IgD-negative memory B cell (primary cell): Measurements from ENCODE around the gene PYGL. TPM values are rescaled to one million over a fixed set of nuclear protein-coding genes. Genes with fewer than 3 reads are reported as not detected.
A peak's percentile ranks its signal among the peaks of the same experiment; 100 is the strongest.
"Not testable (repeated sequence)": the region's sequence is repeated elsewhere in the genome, so short reads cannot be mapped to it uniquely, and the experiment has no call there.

ENCODE experiments used
- H3K27ac Mint-ChIP-seq, 3 donors: one replicate each; pipeline ENCODE4 v1.8.0; 2020 to 2022; ENCODE audit warnings: mild to moderate bottlenecking in 3 of 3, mixed read lengths in 3 of 3, moderate library complexity in 1 of 3
- H3K27me3 Mint-ChIP-seq: one replicate; pipeline ENCODE4 v1.8.0; 2021; ENCODE audit warnings: mixed read lengths
- H3K36me3 Mint-ChIP-seq: one replicate; pipeline ENCODE4 v1.8.0; 2020; ENCODE audit warnings: mild to moderate bottlenecking, mixed read lengths
- H3K4me1 Mint-ChIP-seq, 3 donors: one replicate each; pipeline ENCODE4 v1.8.0; 2020 to 2022; ENCODE audit warnings: mixed read lengths in 3 of 3, mild to moderate bottlenecking in 1 of 3
- H3K4me3 Mint-ChIP-seq, 4 donors: one replicate each; pipeline ENCODE4 v1.8.0; 2020 to 2022; ENCODE audit warnings: mild to moderate bottlenecking in 4 of 4, mixed read lengths in 4 of 4, moderate library complexity in 3 of 4
- H3K9me3 Mint-ChIP-seq, 3 donors: one replicate each; pipeline ENCODE4 v1.8.0; 2020 to 2021; ENCODE audit warnings: mixed read lengths in 3 of 3, mild to moderate bottlenecking in 1 of 3
- polyA plus RNA-seq: library from polyadenylated mRNA; unstranded; fragments of 300-500 nt; fragmentation: Illumina TruSeq; gene quantifications from one replicate; pipeline ENCODE4 v1.2.3, GENCODE V29; 2021

PYGL gene
- polyA plus RNA-seq, 1 donor from 2014 or later: 0.20 TPM

- peak overlapping the region in 1 of 3 donors; percentile 74 for H3K27ac Mint-ChIP-seq
- peaks cover 1% of the 10 kb centered on the region for H3K36me3 Mint-ChIP-seq
- peaks cover 30% of the 10 kb centered on the region for H3K27me3 Mint-ChIP-seq
- H3K9me3 Mint-ChIP-seq: peaks cover 0 to 5% (median 0%) of the 10 kb centered on the region in 3 donors
- peaks cover 5 to 12% (median 9%) of the 10 kb centered on the region in 3 donors for H3K4me1 Mint-ChIP-seq
- peak overlapping the region; percentile 75 to 96 (median 84) for H3K4me3 Mint-ChIP-seq
Measured at GRCh38 chr14:50943261-50943942, 881 bp downstream of the PYGL start.

DNA sequence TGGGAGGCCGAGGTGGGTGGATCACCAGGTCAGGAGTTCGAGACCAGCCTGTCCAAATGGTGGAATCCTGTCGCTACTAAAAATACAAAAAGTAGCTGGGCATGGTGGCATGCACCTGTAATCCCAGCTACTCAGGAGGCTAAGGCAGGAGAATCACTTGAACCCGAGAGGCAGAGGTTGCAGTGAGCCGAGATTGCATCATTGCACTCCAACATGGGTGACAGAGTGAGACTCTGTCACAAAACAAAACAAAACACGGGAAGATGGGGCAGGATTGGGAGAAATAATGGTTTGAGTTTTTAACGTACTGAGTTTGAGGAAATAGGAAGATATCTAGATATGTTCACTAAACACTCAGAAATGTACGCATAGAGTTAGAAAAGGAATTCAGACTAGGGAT, 2.6 kb downstream of the PYGL start:
- H3K27me3 Mint-ChIP-seq: peaks cover 30% of the 10 kb centered on the region
- not testable (repeated sequence) for H3K36me3 Mint-ChIP-seq, H3K27ac Mint-ChIP-seq, H3K9me3 Mint-ChIP-seq
- peaks cover 5 to 14% (median 9%) of the 10 kb centered on the region in 3 donors for H3K4me1 Mint-ChIP-seq
- H3K4me3 Mint-ChIP-seq: peak overlapping the region in 1 of 4 donors; percentile 2

- H3K9me3 Mint-ChIP-seq: peaks cover 0 to 1% (median 0%) of the 10 kb centered on the region in 3 donors
- H3K36me3 Mint-ChIP-seq: peaks cover 1% of the 10 kb centered on the region
- no peak overlapping the region for H3K27ac Mint-ChIP-seq
- H3K27me3 Mint-ChIP-seq: peaks cover 30% of the 10 kb centered on the region
- H3K4me1 Mint-ChIP-seq: peaks cover 5 to 14% (median 9%) of the 10 kb centered on the region in 3 donors
- no peak overlapping the region for H3K4me3 Mint-ChIP-seq
Measured at GRCh38 chr14:50941151-50941550, 3.1 kb downstream of the PYGL start.

DNA sequence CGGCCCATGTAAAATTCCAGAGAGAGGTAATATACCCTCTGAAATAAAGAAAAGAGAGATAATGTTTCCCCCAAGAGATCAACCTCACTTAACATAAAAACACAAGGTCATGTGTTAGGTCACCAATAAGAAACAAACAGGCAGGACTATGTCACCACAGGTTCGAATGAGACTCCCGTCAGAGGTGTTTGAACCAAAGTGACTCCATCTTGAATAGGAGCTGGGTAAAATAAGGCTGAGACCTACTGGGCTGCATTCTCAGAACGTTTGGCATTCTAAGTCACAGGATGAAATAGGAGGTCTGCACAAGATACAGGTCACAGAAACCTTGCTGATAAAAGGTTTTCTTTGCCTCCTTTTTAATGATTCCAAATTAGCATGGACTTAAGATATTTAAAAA, 6.5 kb downstream of the PYGL start:
- Mint-ChIP-seq H3K36me3 (peaks cover 3% of the 10 kb centered on the region), H3K9me3 (peaks cover 0 to 1% (median 0%) of the 10 kb centered on the region in 3 donors), H3K27ac (no peak overlapping the region), H3K4me1 (peaks cover 0 to 2% (median 0%) of the 10 kb centered on the region in 3 donors), H3K4me3 (no peak overlapping the region), H3K27me3 (peaks cover 17% of the 10 kb centered on the region)

- H3K4me1 Mint-ChIP-seq: peaks cover 0 to 2% (median 0%) of the 10 kb centered on the region in 3 donors
- H3K4me3 Mint-ChIP-seq: no peak overlapping the region
- peaks cover 0 to 1% (median 0%) of the 10 kb centered on the region in 3 donors for H3K9me3 Mint-ChIP-seq
- H3K27ac Mint-ChIP-seq: no peak overlapping the region
- peaks cover 16% of the 10 kb centered on the region for H3K27me3 Mint-ChIP-seq
- H3K36me3 Mint-ChIP-seq: peaks cover 3% of the 10 kb centered on the region
Measured at GRCh38 chr14:50937325-50937724, 7.0 kb downstream of the PYGL start.

- no peak overlapping the region for H3K4me3 Mint-ChIP-seq
- H3K27me3 Mint-ChIP-seq: peaks cover 13% of the 10 kb centered on the region
- H3K9me3 Mint-ChIP-seq: peaks cover 0 to 1% (median 0%) of the 10 kb centered on the region in 3 donors
- H3K27ac Mint-ChIP-seq: no peak overlapping the region
- peaks cover 3% of the 10 kb centered on the region for H3K36me3 Mint-ChIP-seq
- peaks cover 0 to 2% (median 0%) of the 10 kb centered on the region in 3 donors for H3K4me1 Mint-ChIP-seq
Measured at GRCh38 chr14:50936882-50937281, 7.4 kb downstream of the PYGL start.

GRCh38 chr14:50936016-50936340, 8.3 kb downstream of the PYGL start:
- peaks cover 3% of the 10 kb centered on the region for H3K36me3 Mint-ChIP-seq
- no peak overlapping the region for H3K4me3 Mint-ChIP-seq
- H3K27ac Mint-ChIP-seq: no peak overlapping the region
- peaks cover 6% of the 10 kb centered on the region for H3K27me3 Mint-ChIP-seq
- H3K9me3 Mint-ChIP-seq: peaks cover 0 to 1% (median 0%) of the 10 kb centered on the region in 3 donors
- peaks cover 0 to 2% (median 0%) of the 10 kb centered on the region in 3 donors for H3K4me1 Mint-ChIP-seq

- no peak overlapping the region for H3K27ac Mint-ChIP-seq
- peaks cover 7% of the 10 kb centered on the region for H3K27me3 Mint-ChIP-seq
- H3K4me1 Mint-ChIP-seq: peaks cover 0 to 2% (median 0%) of the 10 kb centered on the region in 3 donors
- no peak overlapping the region for H3K4me3 Mint-ChIP-seq
- peaks cover 1% of the 10 kb centered on the region for H3K36me3 Mint-ChIP-seq
- no peaks in the 10 kb centered on the region for H3K9me3 Mint-ChIP-seq
Measured at GRCh38 chr14:50935126-50936015, 8.9 kb downstream of the PYGL start.

DNA sequence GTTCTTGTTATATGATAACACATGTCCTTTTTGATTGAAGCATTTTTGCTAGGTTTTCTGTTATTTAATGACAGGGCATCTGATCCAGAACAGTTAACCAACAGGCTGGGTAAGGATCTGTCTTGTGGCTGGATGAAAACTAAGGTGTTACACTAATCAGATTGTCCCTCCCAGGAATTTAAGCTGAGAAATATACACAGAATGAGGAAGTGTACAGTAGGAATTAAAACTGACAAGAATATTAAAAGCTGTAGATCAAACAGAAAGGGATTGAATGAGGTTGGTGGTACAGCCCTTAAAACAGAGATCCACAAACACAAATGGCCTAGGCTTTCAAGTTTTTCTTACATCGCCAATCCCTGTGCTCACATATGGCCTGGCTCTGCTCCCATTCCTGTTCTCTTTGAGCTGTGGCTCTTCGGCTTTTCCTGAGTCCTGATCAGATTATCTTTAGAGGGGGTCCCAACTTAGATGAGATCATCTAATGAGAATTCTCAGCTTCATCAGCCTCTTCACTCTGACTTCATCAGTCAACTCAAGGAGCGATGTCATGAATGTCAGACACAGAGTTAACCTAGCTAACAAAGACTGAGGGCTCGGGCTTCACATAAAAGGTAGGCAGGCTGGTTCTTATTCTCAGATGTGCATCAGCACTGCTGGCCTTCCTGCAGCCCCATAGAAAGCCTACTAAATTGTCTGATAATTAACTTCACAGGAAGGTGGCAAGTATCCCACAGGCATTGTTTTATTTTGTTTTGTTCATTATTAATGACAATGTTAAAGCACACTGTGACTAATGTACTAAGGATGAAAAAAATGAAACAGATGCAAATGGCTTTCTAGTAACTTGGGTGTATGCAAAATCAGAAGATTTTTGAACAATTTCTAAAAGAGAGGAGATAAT, 11.4 kb downstream of the PYGL start:
- Mint-ChIP-seq H3K36me3 (peaks cover 1% of the 10 kb centered on the region), H3K4me1 (peaks cover 0 to 2% (median 0%) of the 10 kb centered on the region in 3 donors), H3K4me3 (no peak overlapping the region), H3K27me3 (peaks cover 4% of the 10 kb centered on the region), H3K9me3 (no peaks in the 10 kb centered on the region), H3K27ac (no peak overlapping the region)

GRCh38 chr14:50932156-50932555, 12.1 kb downstream of the PYGL start:
- Mint-ChIP-seq H3K27ac (no peak overlapping the region), H3K4me1 (peaks cover 0 to 2% (median 0%) of the 10 kb centered on the region in 3 donors), H3K27me3 (peaks cover 4% of the 10 kb centered on the region), H3K9me3 (no peaks in the 10 kb centered on the region), H3K4me3 (no peak overlapping the region), H3K36me3 (peaks cover 1% of the 10 kb centered on the region)

- Mint-ChIP-seq H3K9me3 (no peaks in the 10 kb centered on the region), H3K27me3 (peaks cover 4% of the 10 kb centered on the region), H3K4me3 (no peak overlapping the region), H3K4me1 (no peaks in the 10 kb centered on the region), H3K27ac (no peak overlapping the region), H3K36me3 (peaks cover 1% of the 10 kb centered on the region)
Measured at GRCh38 chr14:50931559-50931958, 12.7 kb downstream of the PYGL start.

- no peak overlapping the region for H3K27ac Mint-ChIP-seq
- H3K4me1 Mint-ChIP-seq: no peaks in the 10 kb centered on the region
- H3K4me3 Mint-ChIP-seq: no peak overlapping the region
- peaks cover 3% of the 10 kb centered on the region for H3K27me3 Mint-ChIP-seq
- H3K36me3 Mint-ChIP-seq: peaks cover under 1% of the 10 kb centered on the region
- no peaks in the 10 kb centered on the region for H3K9me3 Mint-ChIP-seq
Measured at GRCh38 chr14:50929506-50929905, 14.8 kb downstream of the PYGL start.

- H3K27ac Mint-ChIP-seq: no peak overlapping the region
- H3K27me3 Mint-ChIP-seq: peaks cover 3% of the 10 kb centered on the region
- H3K4me3 Mint-ChIP-seq: no peak overlapping the region
- H3K9me3 Mint-ChIP-seq: no peaks in the 10 kb centered on the region
- H3K36me3 Mint-ChIP-seq: no peaks in the 10 kb centered on the region
- no peaks in the 10 kb centered on the region for H3K4me1 Mint-ChIP-seq
Measured at GRCh38 chr14:50928002-50928635, 16.2 kb downstream of the PYGL start.

DNA sequence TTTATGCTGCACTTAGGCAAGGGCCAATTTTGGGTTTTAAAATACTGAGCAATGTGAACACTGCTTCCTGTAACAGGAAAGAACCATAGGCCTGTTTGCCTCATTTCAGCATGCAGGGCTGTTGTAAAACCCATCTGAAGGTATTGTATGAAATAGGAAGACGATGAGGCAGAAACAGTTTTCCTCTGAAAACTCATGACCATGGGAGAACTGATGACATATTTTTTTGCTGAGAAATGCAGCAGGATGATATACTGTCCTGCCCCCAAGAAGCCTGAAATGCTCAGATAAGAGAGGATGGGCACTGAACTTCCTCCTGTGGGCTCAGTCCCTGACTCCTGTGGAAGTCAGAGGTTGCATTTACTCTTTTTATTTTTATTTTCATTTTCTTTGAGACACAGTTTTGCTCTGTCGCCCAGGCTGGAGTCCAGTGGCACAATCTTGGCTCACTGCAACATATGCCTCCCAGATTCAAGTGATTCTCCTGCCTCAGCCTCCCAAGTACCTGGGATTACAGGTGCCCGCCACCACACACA, 17.4 kb downstream of the PYGL start:
- Mint-ChIP-seq H3K27ac (no peak overlapping the region), H3K9me3 (no peaks in the 10 kb centered on the region), H3K36me3 (peaks cover 1% of the 10 kb centered on the region)

More for the DNA sequence above, 17.4 kb downstream of the PYGL start:
- Mint-ChIP-seq H3K27me3 (peaks cover 3% of the 10 kb centered on the region), H3K4me1 (no peaks in the 10 kb centered on the region), H3K4me3 (no peak overlapping the region)
